ENCODE data around the gene EFCAB8.

EFCAB8 gene, protein sequence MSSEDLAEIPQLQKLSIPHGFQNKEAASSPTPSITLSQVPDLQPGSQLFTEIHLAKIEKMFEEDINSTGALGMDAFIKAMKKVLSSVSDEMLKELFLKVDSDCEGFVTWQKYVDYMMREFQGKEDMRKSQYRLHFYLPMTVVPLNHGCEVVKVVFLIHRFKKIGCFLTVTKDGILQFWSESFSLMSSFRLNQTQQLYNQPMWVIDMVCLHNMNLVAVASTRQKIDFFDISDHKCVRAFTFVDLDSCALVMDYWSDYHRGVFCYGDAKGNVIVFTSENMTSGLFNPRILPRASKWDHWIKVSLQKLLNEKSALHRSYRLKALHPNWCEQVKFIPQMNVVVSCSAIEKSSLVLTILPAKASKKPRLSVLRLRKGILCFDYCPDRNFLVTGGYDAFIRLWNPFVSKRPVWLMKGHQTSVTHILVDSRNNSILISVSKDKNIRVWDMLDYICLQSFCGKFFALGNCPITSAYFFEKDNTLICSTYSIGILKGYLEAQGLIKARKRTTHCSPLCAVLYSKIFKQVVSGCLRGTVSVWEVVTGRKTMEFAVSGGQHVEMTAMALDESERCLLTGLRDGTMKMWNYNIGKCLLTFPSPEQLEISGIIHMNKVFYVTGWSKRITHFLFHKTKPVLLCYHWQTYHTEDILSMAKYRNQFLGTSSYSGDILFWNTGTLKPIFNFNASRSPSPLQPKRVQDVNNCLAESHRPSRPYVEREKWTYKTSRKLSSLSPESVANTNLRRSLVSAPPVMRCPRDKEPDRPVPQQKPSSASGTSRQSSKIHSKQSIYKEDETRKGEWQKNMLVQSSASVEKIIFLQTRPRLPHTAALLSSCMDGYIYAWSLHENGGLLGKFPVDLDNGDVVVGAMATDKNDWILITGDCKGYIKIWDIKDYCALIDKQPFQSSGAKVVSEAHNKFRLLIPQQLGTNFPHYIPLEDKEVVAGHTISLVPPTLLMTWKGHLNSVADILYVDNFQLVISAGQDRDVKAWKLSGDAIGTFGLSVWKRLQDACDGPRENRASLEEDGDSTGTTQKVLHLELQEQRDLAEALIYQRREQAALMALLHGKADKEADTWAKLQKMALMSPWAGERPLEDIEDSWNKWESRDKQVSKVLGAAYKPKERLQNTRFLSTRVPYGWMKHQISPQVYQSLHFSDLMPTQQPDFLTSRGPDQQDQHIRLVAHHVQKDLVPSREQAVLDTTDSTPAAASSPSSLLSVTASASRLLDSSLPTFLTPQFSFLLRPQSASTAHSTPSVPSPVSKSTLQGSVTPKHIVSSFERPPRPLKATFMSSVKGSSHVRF

DNA sequence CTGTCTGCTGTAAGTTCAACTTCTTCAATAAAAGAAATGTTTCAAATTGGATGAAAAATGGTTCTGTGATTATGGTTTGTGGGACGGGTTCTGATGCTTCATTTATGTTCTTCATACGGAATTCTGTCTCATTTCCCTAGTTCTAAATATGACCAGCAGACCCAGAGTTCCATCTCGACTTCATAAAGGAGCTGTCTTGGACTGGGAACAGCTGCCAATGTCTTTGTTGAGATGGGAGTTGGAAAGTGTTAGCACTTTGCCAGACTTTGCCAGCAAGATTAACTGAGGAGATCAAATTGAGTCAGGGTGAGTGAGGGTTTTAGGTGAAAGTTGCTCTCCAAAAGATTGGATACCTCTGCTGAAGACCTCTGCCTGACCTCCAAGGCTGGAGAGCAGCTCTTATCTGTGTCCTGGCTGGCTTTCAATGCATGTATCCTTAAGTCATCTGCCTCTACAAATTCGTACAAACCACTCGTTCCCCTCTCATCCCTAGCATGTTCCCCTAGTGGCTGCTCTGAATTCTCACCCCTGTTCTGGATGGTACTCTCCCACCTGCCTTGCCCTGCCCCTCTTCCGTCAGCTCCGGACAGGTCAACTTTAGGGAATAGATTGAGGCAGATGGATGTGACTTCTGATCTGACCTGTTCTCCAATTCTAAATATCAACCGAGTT lies at the start of gene EFCAB8:
TSS of gene EFCAB8 (plus strand) at position 223 of the 672 bp plus-strand sequence. CDS start 4,870 bp downstream, outside the sequence.
- no peak for DNase-seq
- intact Hi-C loops (cut with DNase I), result no loop called here

DNA sequence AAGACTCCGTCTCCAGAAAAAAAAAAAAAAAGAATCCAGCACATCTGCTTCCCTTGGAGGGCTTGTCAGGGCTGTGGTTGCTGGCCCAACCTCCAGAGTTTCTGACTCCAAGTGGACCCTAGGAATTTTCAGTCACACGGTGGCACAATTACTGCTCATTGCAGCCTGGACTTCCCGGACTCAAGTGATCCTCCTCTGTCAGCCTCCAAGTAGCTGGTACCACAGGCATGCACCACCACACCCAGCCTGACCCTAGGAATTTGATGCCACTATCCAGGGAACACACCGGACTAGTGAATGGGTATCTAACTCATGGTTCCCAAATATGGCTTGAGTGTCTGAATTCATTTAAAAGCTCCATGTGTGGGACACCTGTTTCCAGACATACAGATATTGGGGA lies 48.8 kb upstream of the EFCAB8 start:
- no peak for DNase-seq
- intact Hi-C loops (cut with DNase I), result no loop called here

DNA sequence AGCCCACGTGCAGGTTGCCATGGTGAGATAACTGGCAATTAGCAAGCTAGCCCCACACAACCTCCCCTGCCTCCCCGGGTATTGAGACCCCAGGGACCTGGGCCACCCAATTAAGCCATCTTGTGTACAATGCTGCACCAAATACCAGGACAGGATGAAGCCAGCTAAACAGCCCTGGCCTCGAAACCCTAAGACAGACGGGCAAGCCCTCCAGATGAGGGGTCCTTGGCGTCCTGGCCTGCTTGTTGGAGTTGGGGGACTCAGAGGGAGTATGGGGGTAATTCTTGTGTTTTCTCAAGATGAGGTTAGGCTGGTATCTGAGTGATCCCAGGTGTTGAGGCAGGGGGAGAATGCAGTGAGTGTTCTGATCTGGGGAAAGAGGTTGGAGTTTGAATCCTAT lies 47.8 kb upstream of the EFCAB8 start:
- intact Hi-C loops (cut with DNase I), result no loop called here
- DNase-seq, result no peak

DNA sequence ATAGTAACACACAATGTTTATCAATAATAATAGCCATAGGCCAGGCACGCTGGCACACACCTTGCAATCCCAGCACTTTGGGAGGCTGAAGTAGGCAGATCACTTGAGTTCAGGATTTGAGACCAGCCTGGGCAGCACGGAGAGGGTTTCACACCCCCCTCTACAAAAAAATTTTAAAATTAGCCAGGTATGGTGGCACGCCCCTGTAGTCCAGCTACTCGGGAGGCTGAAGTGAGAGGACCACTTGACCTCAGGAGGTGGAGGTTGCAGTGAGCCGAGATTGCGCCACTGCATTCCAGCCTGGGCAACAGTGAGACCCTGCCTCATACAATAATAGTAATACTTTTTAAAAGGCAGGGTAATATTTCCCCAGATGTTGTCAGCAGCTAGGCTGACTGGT lies 46.8 kb upstream of the EFCAB8 start:
- intact Hi-C loops (cut with DNase I), result no loop called here
- no peak for DNase-seq

DNA sequence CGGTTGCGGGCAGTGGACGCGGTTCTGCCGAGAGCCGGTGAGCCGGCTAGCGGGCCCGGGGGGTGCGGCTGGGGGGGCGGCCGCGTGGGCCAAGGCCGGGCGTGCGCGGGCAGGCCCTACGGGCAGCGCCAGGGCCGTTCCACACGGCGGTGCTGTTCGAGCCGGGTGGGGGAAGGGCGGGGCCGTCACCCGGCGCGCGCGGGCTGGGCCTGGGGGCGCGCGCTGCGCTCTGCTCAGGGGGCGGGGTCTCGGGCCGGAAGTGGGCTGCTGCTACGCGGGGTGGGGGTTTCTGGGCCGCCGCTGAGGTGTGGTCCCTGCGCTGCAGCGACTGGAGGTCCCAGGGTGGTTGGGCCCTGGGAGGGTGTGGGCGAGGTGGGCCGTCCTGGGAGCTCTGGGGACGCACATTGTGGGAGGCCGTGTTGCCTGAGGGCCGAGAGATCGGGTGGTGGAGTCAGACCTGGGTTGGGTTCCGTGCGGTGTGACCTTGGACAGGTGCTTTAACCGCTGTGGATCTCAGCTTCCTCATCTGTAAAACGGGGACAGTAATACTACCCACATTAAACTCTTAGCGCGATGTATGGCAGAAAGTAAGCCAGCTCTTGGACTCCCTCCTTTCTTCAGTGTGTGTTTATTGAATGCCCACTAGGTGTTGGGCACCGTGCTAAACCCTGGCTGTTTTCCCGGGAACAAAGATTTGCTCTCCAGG lies 38.6 kb upstream of the EFCAB8 start:
- DNase-seq, result peak in 21 of 42 donors; percentile 22 to 84 (median 72)
- intact Hi-C loops (cut with DNase I), result no loop called here

DNA sequence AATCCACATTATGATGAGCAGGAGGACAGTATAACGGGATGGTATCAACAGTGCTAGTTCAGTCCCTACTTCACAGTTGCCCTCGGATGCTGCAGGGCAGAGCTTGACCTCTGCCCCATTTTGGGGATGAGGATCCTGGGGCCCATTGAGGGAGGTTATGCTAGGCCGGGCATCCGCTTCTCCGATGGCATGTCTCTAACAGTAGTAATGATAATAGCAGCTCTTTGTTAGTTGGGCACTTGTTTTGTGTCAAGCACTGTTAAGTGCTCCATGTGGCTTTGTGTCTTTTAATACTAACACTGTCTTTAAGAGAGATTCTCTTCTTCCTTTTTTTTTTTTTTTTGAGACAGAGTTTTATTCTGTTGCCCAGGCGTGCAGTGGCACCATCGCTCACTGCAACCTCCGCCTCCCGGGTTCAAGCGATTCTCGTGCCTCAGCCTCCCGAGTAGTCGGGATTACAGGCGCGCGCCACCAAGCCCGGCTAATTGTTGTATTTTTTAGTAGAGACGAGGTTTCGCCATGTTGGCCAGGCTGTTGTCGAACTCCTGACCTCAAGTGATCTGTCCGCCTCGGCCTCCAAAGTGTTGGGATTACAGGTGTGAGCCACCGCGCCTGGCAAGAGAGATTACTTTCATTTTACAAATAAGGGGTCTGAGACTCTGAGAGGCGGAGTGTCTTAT lies 37.9 kb upstream of the EFCAB8 start:
- intact Hi-C loops (cut with DNase I), result no loop called here
- DNase-seq, result peak in 6 of 42 donors; percentile 19 to 55 (median 24)

DNA sequence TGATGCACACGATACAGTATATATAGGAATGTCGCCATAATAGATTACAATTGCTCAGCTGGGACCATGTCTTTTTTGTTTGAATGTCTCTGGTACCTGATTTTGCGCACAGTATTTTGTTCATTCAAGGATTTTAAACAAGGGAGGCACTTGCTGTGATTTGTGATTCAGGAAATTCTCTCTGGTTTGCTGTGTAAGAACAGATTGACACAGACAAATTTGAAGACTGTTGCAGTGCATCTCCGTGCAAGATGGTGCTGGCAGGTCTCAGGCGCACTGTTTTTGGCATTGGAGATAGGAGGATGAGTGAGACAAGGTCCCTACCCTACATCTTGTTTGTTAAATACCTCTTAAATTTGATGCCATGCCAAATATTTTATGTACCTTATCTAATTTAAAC lies 36.5 kb upstream of the EFCAB8 start:
- no peak for DNase-seq
- intact Hi-C loops (cut with DNase I), result no loop called here

DNA sequence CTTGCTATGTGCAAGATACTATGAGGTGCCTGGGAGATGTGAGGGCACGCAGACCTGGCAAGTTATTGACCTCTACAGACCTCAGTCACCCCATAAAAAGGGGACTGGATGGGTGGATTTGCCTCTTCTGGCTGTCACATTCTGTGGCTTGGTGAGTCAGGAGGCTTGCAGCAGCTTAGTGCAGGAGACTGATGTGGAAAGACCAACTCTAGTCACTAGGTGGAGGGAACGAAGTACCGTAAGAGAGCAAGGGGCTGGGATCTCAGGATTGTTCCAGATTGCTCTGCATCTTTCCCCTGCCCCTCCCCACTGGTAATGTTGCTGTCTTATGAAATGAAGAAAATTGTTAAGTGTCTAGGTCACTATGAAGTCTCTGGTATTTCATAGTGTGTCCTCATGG lies 35.6 kb upstream of the EFCAB8 start:
- intact Hi-C loops (cut with DNase I), result no loop called here
- peak in 16 of 42 donors; percentile 12 to 65 (median 32) for DNase-seq

DNA sequence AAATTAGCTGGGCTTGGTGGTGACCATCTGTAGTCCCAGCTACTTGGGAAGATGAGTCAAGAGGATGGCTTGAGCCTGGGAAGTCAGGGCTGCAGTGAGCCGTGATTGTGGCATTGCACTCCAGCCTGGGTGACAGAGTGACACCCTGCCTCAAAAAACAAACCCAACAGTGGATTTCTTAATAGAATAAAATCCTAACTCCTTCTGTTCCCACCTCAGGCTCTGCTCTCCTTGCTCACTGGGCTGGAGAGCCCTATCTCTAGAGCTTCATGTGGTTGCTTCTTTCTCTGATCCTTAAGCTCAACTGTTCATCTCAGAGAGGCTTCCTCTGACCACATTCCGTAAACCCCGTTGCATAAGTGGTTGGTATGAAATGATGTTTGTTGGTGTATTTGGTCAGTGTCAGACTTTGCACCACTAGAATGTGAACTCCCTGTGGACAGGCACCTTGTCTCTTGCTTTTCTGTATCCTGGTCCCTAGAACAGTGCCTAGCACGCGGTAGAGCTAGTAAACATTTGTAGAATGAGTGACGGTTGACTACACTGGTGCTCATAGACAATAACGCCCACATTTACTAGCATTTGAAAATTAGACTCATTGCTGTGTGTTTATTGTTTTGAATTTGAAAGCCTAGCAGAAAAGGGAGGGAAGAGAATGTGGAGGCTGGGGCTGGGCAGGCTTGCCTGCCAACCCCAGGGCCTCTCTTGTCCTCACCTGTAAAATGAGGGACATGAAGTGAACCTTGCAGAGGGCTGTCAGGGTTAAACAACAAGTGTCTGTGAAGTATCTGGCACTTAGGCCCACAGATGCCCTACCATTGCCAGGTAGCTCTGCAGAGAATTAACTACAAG lies 34.8 kb upstream of the EFCAB8 start:
- no peak for DNase-seq
- intact Hi-C loops (cut with DNase I), result no loop called here

DNA sequence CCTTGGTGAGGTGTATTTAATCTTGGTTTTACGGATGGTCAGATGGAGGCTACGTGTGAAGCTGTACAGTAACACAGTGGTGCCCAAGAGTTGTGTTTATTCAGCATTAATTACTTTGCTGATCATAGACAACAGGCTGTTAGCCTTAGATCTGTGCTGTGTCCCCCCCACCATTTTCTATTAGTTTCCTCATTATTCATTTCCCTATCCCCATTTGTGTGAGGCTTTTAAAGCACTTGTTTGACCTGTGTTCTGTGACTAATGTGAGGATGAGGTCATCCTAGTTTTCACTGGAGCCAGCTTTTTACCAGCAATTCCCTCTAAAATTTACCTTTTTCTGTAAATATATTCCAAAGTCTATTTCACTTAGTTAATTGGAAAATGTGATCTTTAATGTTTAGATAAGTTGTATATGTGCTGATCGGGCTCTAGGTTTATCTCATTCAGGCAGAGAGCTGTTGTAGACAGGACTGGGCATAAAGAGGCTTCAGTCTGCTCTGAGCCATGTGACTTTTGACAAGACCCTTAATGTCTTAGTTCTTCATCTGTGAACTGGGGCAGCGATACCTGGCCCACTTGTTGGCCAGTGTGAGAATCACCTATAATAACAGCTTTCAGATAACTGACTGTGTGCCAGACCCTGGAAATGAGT lies 30.6 kb upstream of the EFCAB8 start:
- DNase-seq, result no peak

DNA sequence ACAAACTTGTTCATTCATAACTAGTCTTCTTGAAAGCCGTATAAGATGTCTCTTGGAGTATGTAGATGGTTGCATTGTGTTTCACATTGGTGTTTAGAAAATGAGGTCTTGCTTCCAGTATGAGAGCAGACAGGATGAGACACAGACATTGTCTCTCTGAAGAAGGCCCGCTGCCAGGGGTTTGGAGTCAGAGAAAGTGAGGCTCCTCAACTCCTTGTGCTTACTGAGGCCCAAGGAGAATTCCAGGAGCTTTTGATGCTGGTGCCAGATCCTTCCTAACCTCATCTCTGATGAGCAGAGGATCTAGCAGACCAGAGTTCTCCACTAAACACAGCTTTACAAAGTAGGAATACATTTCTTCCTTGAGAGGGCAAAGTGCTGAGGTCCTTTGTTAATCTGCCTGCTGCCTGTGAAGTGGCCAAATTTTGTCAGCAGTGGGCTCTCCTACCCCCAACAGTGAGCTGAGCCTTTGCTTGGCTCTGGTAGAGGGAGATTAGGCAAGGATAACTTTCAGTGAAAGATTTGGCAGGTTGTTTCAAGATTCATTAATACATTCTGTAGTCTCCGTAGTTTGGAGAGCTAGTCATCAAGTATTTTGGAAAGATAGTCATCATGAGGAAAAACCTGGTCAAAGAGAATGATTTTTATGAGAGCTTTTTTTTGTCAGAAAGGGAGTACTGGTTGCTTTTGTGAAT lies 29.3 kb upstream of the EFCAB8 start:
- DNase-seq, result no peak
- intact Hi-C loops (cut with DNase I), result no loop called here

More for the DNA sequence above, 30.6 kb upstream of the EFCAB8 start:
- intact Hi-C loops (cut with DNase I), result no loop called here

DNA sequence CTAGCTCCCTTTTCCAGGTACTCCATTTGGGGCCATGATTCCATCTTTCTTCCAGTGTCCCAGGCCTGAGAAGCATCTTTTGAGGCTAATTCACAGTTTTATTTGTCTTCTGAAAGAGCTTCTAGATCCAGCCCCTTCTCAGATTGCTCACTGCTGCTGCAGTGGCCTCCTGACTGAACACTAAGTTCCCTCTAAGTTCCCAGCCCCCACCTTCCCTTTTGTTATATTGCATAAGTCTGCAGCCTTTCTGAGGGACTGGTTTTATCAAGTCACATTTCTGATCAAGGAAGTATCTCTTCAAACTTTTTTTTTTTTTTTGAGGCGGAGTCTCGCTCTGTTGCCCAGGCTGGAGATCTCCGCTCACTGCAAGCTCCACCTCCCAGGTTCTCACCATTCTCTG lies 28.3 kb upstream of the EFCAB8 start:
- peak in 14 of 42 donors; percentile 16 to 62 (median 31) for DNase-seq
- intact Hi-C loops (cut with DNase I), result no loop called here

DNA sequence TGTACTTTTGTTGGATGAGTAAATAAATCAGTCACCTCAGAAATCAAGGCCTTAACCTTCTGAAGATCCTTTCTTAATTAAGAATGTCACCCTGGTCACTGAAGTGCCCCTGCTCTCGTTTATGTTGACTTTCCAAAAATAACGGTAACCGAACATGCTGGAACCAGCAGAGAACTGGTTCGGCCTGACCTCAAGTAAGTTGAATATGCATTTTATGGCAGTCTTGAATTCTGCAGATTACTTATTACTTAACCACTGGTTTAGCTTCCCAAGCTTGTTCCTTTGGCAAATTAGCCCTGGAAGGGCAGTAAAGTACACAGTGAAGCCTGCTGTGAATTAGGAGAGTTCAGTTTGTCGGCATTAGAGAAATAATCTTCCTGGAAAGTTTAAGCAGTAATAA lies 26.7 kb upstream of the EFCAB8 start:
- DNase-seq, result no peak
- intact Hi-C loops (cut with DNase I), result no loop called here

DNA sequence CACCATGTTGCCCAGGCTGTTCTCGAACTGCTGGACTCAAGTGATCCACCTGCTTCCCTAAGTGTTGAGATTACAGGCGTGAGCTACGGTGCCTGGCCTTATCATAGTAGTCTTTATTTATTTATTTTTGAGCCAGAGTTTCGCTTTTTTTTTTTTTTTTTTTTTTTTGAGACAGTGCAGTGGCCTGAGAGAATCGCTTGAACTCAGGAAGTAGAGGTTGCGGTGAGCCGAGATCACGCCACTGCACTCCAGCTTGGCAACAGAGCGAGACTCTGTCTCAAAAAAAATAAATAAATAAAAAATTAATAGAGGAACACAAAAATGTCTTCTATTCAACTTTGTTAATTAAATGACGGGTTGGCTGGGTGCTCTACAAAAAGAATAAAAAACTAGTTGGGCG lies 26.1 kb upstream of the EFCAB8 start:
- intact Hi-C loops (cut with DNase I), result no loop called here
- no peak for DNase-seq

DNA sequence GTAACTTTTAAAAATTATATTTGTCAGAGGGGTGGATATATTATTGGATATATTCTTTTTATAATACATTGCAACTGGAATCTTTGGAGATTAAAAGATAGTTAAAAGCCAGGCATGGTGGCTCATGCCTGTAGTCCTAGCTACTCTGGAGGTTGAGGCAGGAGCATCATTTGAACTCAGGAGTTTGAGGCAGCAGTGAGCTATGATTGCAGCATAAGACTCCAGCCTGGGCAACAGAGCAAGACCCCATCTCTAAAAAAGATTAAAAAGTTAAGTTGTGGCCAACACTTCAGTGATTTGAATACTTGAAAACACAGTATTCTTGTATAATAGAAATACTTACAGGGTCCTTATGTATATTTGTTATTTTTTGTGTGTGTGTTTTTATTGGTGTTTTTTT lies 23.8 kb upstream of the EFCAB8 start:
- no peak for DNase-seq
- intact Hi-C loops (cut with DNase I), result no loop called here

DNA sequence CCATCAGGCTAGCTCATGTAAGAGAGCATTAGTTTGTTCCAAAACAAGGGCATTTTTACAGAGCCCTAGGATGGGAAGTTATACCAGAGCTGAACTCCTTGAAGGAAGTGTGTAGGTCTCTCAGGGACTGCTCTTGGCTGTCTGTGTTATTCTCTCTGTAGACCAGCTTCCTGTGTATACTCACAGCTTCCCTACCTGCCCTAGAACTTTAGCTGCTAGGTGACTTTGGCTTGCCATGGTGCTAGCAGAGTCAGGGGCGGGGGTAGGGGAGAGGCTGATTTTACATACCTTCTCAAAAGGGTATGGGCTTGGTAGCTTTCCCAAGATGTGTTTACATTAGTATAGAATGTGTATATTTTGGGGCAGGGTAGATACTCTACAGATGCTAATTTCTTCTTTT lies 21.6 kb upstream of the EFCAB8 start:
- intact Hi-C loops (cut with DNase I), result no loop called here

More for the DNA sequence above, 21.6 kb upstream of the EFCAB8 start:
- DNase-seq, result no peak

Measured in head of caudate nucleus (tissue), 42 donors.